Measurements from ENCODE around the gene AP4E1.

DNA sequence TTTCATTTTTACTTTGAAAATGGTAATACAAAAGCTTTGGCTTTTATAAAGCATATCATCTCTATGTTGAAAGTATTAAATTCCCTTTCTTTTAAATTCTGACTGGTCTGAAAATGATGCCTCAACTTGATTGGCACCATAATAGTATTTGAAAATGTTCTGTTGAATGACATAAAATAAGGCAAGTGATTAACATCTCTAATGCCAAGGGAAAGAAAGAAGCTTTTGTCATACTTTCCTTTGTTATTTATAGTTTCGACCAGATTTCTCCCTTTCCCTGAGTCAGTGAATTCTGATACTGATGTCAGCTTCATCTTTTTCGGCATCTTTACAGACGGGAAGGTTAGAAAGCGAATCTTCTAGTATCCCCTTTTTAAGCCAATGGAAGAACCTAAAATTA lies 3.4 kb upstream of the AP4E1 start:
- no peak for TF ChIP-seq EZH2phosphoT487 (IDR thresholded peaks at IDR 0.05; ENCODE audit: low read length)
- no peak for TF ChIP-seq CTCF (IDR thresholded peaks at IDR 0.05; ENCODE audit: low read length)

Measured in MM.1S (cell line).